K562 (cell line): ENCODE data around the gene ZAP70. TPM values are rescaled to one million over a fixed set of nuclear protein-coding genes. Genes with fewer than 3 reads are reported as not detected.

Experiments used
- ARID2 ChIP-seq: fragments of 450-650 bp; IDR thresholded peaks from 2 replicates; pipeline ENCODE4 v1.6.1; 2017; ENCODE audit warnings: antibody characterized with exemption, mild to moderate bottlenecking
- GATAD2B ChIP-seq: fragments of 450-650 bp; IDR thresholded peaks from 2 replicates; pipeline ENCODE4 v1.6.1; 2017; ENCODE audit warnings: mild to moderate bottlenecking, borderline replicate concordance
- ILF3 ChIP-seq: fragments of 450-650 bp; IDR thresholded peaks from 2 replicates; pipeline ENCODE4 v1.6.1; 2018; ENCODE audit warnings: antibody characterized with exemption, mild to moderate bottlenecking, moderate library complexity, borderline replicate concordance
- NONO ChIP-seq, 2 experiments: fragments of 200-400 bp in 1 of 2; fragments of 450-650 bp in 1 of 2; formaldehyde crosslinking in 1 of 2; IDR thresholded peaks; 2 replicates each; pipeline ENCODE4 v1.6.1; 2017; ENCODE audit warnings: low read depth in 2 of 2, mild to moderate bottlenecking in 2 of 2, moderate library complexity in 2 of 2, low read length in 1 of 2
- POLR2B ChIP-seq: fragments of 450-650 bp; IDR thresholded peaks from 2 replicates; pipeline ENCODE4 v1.6.1; 2018; ENCODE audit warnings: low read depth; ENCODE audit not compliant: partially characterized antibody
- RBM14 ChIP-seq: fragments of 200-400 bp; formaldehyde crosslinking; IDR thresholded peaks from 2 replicates; pipeline ENCODE4 v1.6.1; 2018; ENCODE audit warnings: low read depth, mild to moderate bottlenecking, low read length, moderate library complexity, borderline replicate concordance; ENCODE audit not compliant: insufficient read depth
- TAF9B ChIP-seq: fragments of 450-650 bp; IDR thresholded peaks from 2 replicates; pipeline ENCODE4 v1.6.1; 2018; ENCODE audit warnings: mild to moderate bottlenecking; ENCODE audit not compliant: partially characterized antibody
- TBL1XR1 ChIP-seq, 2 experiments: IDR thresholded peaks; 2 replicates each; pipeline ENCODE4 v1.6.1; 2012; ENCODE audit warnings: improper control_type of control experiment in 2 of 2, low read length in 2 of 2, mild to moderate bottlenecking in 1 of 2
- U2AF1 ChIP-seq: fragments of 200-400 bp; formaldehyde crosslinking; optimal IDR thresholded peaks from 2 replicates; pipeline ENCODE3; 2017; ENCODE audit warnings: mild to moderate bottlenecking, low read depth, low read length, moderate library complexity
- ZNF24 ChIP-seq: fragments of 450-650 bp; IDR thresholded peaks from 2 replicates; pipeline ENCODE4 v1.6.1; 2016
- ZNF436 ChIP-seq: fragments of 250-450, 450-650 bp; sonication (Bioruptor Pico); formaldehyde crosslinking; IDR thresholded peaks from 2 replicates; pipeline ENCODE4 v1.7.0; 2020; ENCODE audit warnings: mild to moderate bottlenecking
- polyA plus RNA-seq, 8 experiments: library from polyadenylated mRNA; depleted of rRNA in 4 of 8; stranded (reverse) in 5 of 8; unstranded in 3 of 8; fragments of >200 nt; fragmentation: Nextera tagmentation in 2 of 8; fragmentation: Illumina TruSeq in 1 of 8; extraction: Ambion mirVana in 2 of 8; extraction: Trizol in 1 of 8; gene quantifications; 2 replicates each; pipeline versions ENCODE4 v1.2.1 to v1.2.3, GENCODE V29; 2011 to 2014; ENCODE audit warnings: inconsistent platforms in 1 of 8, missing spikeins in 1 of 8
- total RNA-seq, 7 experiments: library from RNA; depleted of rRNA in 6 of 7; stranded (reverse); fragments of >200 nt in 6 of 7; fragmentation: Illumina TruSeq in 2 of 7; extraction: Trizol in 2 of 7; gene quantifications; 2 replicates each; pipeline versions ENCODE4 v1.2.1 to v1.2.3, GENCODE V29; 2011 to 2021; ENCODE audit warnings: low replicate concordance in 1 of 7
- TF ChIP-seq, protein P1 (sequence below): fragments of 450-650 bp; IDR thresholded peaks from 2 replicates; pipeline ENCODE4 v1.6.1; 2016; ENCODE audit warnings: mild to moderate bottlenecking, moderate library complexity
- TF ChIP-seq, protein P2 (sequence below), 2 experiments: IDR thresholded peaks; 2 replicates each; pipeline ENCODE4 v1.6.1; 2011; ENCODE audit warnings: borderline replicate concordance in 1 of 2, control low read depth in 1 of 2, low read depth in 1 of 2, low read length in 1 of 2, mild to moderate bottlenecking in 1 of 2, mixed read lengths in 1 of 2, moderate library complexity in 1 of 2; ENCODE audit not compliant: insufficient read depth in 1 of 2, insufficient read length in 1 of 2, poor library complexity in 1 of 2, severe bottlenecking in 1 of 2; ENCODE audit errors: extremely low read depth in 1 of 2
- TF ChIP-seq, protein P3 (sequence below), 2 experiments: fragments of 450-650 bp; conservative IDR thresholded peaks; 2 replicates each; pipeline ENCODE4 v1.6.1; 2017; ENCODE audit warnings: mild to moderate bottlenecking in 2 of 2, moderate library complexity in 2 of 2

Gene ZAP70
- total and polyA plus RNA-seq, 9 of the 15 experiments (the other 6 are each of a cell fraction or from before 2014, with no cell fraction given), result 0.06 to 0.80 (median 0.21) TPM; not detected in 1

DNA sequence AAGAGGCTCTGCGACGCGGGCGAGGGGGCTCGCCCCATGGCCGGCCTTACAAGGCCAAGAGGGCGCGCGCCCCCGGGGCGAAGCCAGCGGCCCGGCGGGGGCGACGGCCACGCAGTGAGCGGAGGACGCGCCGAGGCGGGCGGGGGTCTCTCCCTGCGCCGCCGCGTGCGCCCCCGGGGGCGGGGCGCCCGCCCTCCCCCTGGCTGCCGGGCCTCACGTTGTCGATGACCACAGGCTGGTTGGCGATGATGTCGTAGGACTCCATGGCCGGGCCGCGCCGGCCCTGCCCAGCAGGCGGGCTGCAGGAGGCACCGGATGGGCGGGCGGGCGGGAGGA, 49.8 kb upstream of the ZAP70 start (continued):
- TF ChIP-seq, protein P1, sequence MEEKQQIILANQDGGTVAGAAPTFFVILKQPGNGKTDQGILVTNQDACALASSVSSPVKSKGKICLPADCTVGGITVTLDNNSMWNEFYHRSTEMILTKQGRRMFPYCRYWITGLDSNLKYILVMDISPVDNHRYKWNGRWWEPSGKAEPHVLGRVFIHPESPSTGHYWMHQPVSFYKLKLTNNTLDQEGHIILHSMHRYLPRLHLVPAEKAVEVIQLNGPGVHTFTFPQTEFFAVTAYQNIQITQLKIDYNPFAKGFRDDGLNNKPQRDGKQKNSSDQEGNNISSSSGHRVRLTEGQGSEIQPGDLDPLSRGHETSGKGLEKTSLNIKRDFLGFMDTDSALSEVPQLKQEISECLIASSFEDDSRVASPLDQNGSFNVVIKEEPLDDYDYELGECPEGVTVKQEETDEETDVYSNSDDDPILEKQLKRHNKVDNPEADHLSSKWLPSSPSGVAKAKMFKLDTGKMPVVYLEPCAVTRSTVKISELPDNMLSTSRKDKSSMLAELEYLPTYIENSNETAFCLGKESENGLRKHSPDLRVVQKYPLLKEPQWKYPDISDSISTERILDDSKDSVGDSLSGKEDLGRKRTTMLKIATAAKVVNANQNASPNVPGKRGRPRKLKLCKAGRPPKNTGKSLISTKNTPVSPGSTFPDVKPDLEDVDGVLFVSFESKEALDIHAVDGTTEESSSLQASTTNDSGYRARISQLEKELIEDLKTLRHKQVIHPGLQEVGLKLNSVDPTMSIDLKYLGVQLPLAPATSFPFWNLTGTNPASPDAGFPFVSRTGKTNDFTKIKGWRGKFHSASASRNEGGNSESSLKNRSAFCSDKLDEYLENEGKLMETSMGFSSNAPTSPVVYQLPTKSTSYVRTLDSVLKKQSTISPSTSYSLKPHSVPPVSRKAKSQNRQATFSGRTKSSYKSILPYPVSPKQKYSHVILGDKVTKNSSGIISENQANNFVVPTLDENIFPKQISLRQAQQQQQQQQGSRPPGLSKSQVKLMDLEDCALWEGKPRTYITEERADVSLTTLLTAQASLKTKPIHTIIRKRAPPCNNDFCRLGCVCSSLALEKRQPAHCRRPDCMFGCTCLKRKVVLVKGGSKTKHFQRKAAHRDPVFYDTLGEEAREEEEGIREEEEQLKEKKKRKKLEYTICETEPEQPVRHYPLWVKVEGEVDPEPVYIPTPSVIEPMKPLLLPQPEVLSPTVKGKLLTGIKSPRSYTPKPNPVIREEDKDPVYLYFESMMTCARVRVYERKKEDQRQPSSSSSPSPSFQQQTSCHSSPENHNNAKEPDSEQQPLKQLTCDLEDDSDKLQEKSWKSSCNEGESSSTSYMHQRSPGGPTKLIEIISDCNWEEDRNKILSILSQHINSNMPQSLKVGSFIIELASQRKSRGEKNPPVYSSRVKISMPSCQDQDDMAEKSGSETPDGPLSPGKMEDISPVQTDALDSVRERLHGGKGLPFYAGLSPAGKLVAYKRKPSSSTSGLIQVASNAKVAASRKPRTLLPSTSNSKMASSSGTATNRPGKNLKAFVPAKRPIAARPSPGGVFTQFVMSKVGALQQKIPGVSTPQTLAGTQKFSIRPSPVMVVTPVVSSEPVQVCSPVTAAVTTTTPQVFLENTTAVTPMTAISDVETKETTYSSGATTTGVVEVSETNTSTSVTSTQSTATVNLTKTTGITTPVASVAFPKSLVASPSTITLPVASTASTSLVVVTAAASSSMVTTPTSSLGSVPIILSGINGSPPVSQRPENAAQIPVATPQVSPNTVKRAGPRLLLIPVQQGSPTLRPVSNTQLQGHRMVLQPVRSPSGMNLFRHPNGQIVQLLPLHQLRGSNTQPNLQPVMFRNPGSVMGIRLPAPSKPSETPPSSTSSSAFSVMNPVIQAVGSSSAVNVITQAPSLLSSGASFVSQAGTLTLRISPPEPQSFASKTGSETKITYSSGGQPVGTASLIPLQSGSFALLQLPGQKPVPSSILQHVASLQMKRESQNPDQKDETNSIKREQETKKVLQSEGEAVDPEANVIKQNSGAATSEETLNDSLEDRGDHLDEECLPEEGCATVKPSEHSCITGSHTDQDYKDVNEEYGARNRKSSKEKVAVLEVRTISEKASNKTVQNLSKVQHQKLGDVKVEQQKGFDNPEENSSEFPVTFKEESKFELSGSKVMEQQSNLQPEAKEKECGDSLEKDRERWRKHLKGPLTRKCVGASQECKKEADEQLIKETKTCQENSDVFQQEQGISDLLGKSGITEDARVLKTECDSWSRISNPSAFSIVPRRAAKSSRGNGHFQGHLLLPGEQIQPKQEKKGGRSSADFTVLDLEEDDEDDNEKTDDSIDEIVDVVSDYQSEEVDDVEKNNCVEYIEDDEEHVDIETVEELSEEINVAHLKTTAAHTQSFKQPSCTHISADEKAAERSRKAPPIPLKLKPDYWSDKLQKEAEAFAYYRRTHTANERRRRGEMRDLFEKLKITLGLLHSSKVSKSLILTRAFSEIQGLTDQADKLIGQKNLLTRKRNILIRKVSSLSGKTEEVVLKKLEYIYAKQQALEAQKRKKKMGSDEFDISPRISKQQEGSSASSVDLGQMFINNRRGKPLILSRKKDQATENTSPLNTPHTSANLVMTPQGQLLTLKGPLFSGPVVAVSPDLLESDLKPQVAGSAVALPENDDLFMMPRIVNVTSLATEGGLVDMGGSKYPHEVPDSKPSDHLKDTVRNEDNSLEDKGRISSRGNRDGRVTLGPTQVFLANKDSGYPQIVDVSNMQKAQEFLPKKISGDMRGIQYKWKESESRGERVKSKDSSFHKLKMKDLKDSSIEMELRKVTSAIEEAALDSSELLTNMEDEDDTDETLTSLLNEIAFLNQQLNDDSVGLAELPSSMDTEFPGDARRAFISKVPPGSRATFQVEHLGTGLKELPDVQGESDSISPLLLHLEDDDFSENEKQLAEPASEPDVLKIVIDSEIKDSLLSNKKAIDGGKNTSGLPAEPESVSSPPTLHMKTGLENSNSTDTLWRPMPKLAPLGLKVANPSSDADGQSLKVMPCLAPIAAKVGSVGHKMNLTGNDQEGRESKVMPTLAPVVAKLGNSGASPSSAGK, result no peak
- TF ChIP-seq GATAD2B (peak; percentile 84; the same call in 1 of the 2 replicates), ZNF24 (no peak), ZNF436 (CRISPR knock-in tag) (no peak), U2AF1 (no peak), POLR2B (no peak), NONO (IDR thresholded peaks at IDR 0.05; ENCODE audit: low read depth in 2 of 2, low read length in 1 of 2) (peak in 1 of 2 experiments; percentile 85; a peak in 2 of 4 replicates), TAF9B (no peak), RBM14 (no peak), TBL1XR1 (IDR thresholded peaks at IDR 0.05; ENCODE audit: low read length in 2 of 2) (no peak), ARID2 (no peak), ILF3 (no peak)
- TF ChIP-seq, protein P2, sequence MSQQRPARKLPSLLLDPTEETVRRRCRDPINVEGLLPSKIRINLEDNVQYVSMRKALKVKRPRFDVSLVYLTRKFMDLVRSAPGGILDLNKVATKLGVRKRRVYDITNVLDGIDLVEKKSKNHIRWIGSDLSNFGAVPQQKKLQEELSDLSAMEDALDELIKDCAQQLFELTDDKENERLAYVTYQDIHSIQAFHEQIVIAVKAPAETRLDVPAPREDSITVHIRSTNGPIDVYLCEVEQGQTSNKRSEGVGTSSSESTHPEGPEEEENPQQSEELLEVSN (IDR thresholded peaks at IDR 0.05; ENCODE audit: borderline replicate concordance in 1 of 2, extremely low read depth in 1 of 2, insufficient read depth in 1 of 2, insufficient read length in 1 of 2, low read depth in 1 of 2, low read length in 1 of 2, poor library complexity in 1 of 2, severe bottlenecking in 1 of 2), result peak in 1 of 2 experiments; percentile 63
- TF ChIP-seq, protein P3, sequence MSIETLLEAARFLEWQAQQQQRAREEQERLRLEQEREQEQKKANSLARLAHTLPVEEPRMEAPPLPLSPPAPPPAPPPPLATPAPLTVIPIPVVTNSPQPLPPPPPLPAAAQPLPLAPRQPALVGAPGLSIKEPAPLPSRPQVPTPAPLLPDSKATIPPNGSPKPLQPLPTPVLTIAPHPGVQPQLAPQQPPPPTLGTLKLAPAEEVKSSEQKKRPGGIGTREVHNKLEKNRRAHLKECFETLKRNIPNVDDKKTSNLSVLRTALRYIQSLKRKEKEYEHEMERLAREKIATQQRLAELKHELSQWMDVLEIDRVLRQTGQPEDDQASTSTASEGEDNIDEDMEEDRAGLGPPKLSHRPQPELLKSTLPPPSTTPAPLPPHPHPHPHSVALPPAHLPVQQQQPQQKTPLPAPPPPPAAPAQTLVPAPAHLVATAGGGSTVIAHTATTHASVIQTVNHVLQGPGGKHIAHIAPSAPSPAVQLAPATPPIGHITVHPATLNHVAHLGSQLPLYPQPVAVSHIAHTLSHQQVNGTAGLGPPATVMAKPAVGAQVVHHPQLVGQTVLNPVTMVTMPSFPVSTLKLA (conservative IDR thresholded peaks at IDR 0.05), result no peak
